ENCODE data around the gene LCN9. TPM values are rescaled to one million over a fixed set of nuclear protein-coding genes. Genes with fewer than 3 reads are reported as not detected.

The LCN9 gene
- total and polyA plus RNA-seq, 2 donors from 2014 or later, result not detected

GRCh38 chr9:135715056-135715595, 52.0 kb downstream of the LCN9 start:
- no peak for DNase-seq
- no peaks in the 10 kb centered on the region for H3K36me3 ChIP-seq (ENCODE audit: control insufficient read depth in 2 of 3, insufficient read depth in 3 of 3, low read length in 3 of 3)
- H3K9ac ChIP-seq (ENCODE audit: low read length in 3 of 3), result no peak overlapping the region
- TF ChIP-seq, protein P1, sequence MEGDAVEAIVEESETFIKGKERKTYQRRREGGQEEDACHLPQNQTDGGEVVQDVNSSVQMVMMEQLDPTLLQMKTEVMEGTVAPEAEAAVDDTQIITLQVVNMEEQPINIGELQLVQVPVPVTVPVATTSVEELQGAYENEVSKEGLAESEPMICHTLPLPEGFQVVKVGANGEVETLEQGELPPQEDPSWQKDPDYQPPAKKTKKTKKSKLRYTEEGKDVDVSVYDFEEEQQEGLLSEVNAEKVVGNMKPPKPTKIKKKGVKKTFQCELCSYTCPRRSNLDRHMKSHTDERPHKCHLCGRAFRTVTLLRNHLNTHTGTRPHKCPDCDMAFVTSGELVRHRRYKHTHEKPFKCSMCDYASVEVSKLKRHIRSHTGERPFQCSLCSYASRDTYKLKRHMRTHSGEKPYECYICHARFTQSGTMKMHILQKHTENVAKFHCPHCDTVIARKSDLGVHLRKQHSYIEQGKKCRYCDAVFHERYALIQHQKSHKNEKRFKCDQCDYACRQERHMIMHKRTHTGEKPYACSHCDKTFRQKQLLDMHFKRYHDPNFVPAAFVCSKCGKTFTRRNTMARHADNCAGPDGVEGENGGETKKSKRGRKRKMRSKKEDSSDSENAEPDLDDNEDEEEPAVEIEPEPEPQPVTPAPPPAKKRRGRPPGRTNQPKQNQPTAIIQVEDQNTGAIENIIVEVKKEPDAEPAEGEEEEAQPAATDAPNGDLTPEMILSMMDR (IDR thresholded peaks at IDR 0.05; ENCODE audit: borderline replicate concordance, extremely low read depth, insufficient read depth), result no peak
- FAIRE-seq, result no peak
- no peaks in the 10 kb centered on the region for H3K27me3 ChIP-seq (ENCODE audit: control insufficient read depth, insufficient read depth, low read length)
- intact Hi-C loops (cut with DNase I), result no loop called here
- H3K9me3 ChIP-seq (ENCODE audit: control insufficient read depth in 2 of 3, insufficient read depth in 1 of 3, low read length in 3 of 3), result no peaks in the 10 kb centered on the region
- H3K4me3 ChIP-seq (ENCODE audit: low read length in 3 of 3), result no peak overlapping the region
- no peaks in the 10 kb centered on the region for H3K4me1 ChIP-seq (ENCODE audit: control insufficient read depth in 2 of 3, insufficient read depth in 2 of 3, low read depth in 1 of 3, low read length in 3 of 3)
- no peak overlapping the region for H3K27ac ChIP-seq (ENCODE audit: low read depth in 2 of 2, low read length in 2 of 2)

GRCh38 chr9:135716045-135716444, 52.9 kb downstream of the LCN9 start:
- TF ChIP-seq, protein P1 (IDR thresholded peaks at IDR 0.05; ENCODE audit: borderline replicate concordance, extremely low read depth, insufficient read depth), result no peak
- intact Hi-C loops (cut with DNase I), result no loop called here
- no peak for FAIRE-seq

More at GRCh38 chr9:135716045-135716444, 52.9 kb downstream of the LCN9 start:
- no peaks in the 10 kb centered on the region for H3K9me3 ChIP-seq (ENCODE audit: control insufficient read depth in 2 of 3, insufficient read depth in 1 of 3, low read length in 3 of 3)
- no peaks in the 10 kb centered on the region for H3K27me3 ChIP-seq (ENCODE audit: control insufficient read depth, insufficient read depth, low read length)
- H3K4me3 ChIP-seq (ENCODE audit: low read length in 3 of 3), result no peak overlapping the region
- DNase-seq, result no peak
- no peaks in the 10 kb centered on the region for H3K4me1 ChIP-seq (ENCODE audit: control insufficient read depth in 2 of 3, insufficient read depth in 2 of 3, low read depth in 1 of 3, low read length in 3 of 3)
- no peak overlapping the region for H3K9ac ChIP-seq (ENCODE audit: low read length in 3 of 3)
- no peak overlapping the region for H3K27ac ChIP-seq (ENCODE audit: low read depth in 2 of 2, low read length in 2 of 2)
- H3K36me3 ChIP-seq (ENCODE audit: control insufficient read depth in 2 of 3, insufficient read depth in 3 of 3, low read length in 3 of 3), result no peaks in the 10 kb centered on the region

Other genes with a start within 250 kb of the LCN9 start
- 22.0 TPM for gene PPP1R26, start 183.5 kb upstream of the LCN9 start, total RNA-seq
- gene PPP1R26, start 183.5 kb upstream of the LCN9 start, polyA plus RNA-seq (ENCODE audit: insufficient read depth, low read depth, low replicate concordance), result 10.2 TPM
- gene MRPS2, start 162.6 kb upstream of the LCN9 start, total RNA-seq, result 29.1 TPM
- gene MRPS2, start 162.6 kb upstream of the LCN9 start, polyA plus RNA-seq (ENCODE audit: insufficient read depth, low read depth, low replicate concordance), result 92.7 TPM
- gene LCN1, start 141.9 kb upstream of the LCN9 start, total RNA-seq, result not detected
- not detected for gene LCN1, start 141.9 kb upstream of the LCN9 start, polyA plus RNA-seq (ENCODE audit: insufficient read depth, low read depth, low replicate concordance)
- gene OBP2A, start 117.2 kb upstream of the LCN9 start, total RNA-seq, result not detected
- not detected for gene OBP2A, start 117.2 kb upstream of the LCN9 start, polyA plus RNA-seq (ENCODE audit: insufficient read depth, low read depth, low replicate concordance)
- not detected for gene PAEP, start 101.6 kb upstream of the LCN9 start, total RNA-seq
- not detected for gene PAEP, start 101.6 kb upstream of the LCN9 start, polyA plus RNA-seq (ENCODE audit: insufficient read depth, low read depth, low replicate concordance)
- gene GLT6D1, start 23.8 kb upstream of the LCN9 start, total RNA-seq, result not detected
- not detected for gene GLT6D1, start 23.8 kb upstream of the LCN9 start, polyA plus RNA-seq (ENCODE audit: insufficient read depth, low read depth, low replicate concordance)
- gene SOHLH1, start 36.2 kb downstream of the LCN9 start, total RNA-seq, result not detected
- not detected for gene SOHLH1, start 36.2 kb downstream of the LCN9 start, polyA plus RNA-seq (ENCODE audit: insufficient read depth, low read depth, low replicate concordance)
- gene KCNT1, start 38.9 kb downstream of the LCN9 start, total RNA-seq, result not detected
- 0.15 TPM for gene KCNT1, start 38.9 kb downstream of the LCN9 start, polyA plus RNA-seq (ENCODE audit: insufficient read depth, low read depth, low replicate concordance)
- 38.6 TPM for gene CAMSAP1, start 244.2 kb downstream of the LCN9 start, total RNA-seq
- gene CAMSAP1, start 244.2 kb downstream of the LCN9 start, polyA plus RNA-seq (ENCODE audit: insufficient read depth, low read depth, low replicate concordance), result 3.3 TPM